ENCODE data around the gene GJD3.

- no peak for TF ChIP-seq CTCF (IDR thresholded peaks at IDR 0.05)
- no peak for TF ChIP-seq POLR2A (IDR thresholded peaks at IDR 0.05)
Measured at GRCh38 chr17:40338941-40339649, 25.4 kb downstream of the GJD3 start.

Measured in uterus (tissue), 2 donors.